ENCODE data around the gene SORCS1.

GRCh38 chr10:106557053-106557452 lies 607.5 kb downstream of the SORCS1 start:
- TF ChIP-seq SP1 (IDR thresholded peaks at IDR 0.05) (no peak), JUND (IDR thresholded peaks at IDR 0.05) (no peak), CTCF (IDR thresholded peaks at IDR 0.05; ENCODE audit: low read depth, low read length, missing input control) (no peak), FOXA1 (IDR thresholded peaks at IDR 0.05) (no peak), REST (IDR thresholded peaks at IDR 0.05) (no peak), TAF1 (conservative IDR thresholded peaks at IDR 0.05) (no peak), RAD21 (IDR thresholded peaks at IDR 0.05) (no peak)
